HL-60 (cell line): ENCODE measurements around the gene PTPRG.

Experiments used
- CTCF ChIP-seq: IDR thresholded peaks from one replicate; pipeline ENCODE4 v1.5.1; 2011; ENCODE audit warnings: low read length, control low read depth, inconsistent platforms; ENCODE audit not compliant: insufficient read depth
- GABPA ChIP-seq: IDR thresholded peaks from 2 replicates; pipeline ENCODE4 v1.6.1; 2012; ENCODE audit warnings: low read depth
- POLR2AphosphoS5 ChIP-seq: IDR thresholded peaks from 2 replicates; pipeline ENCODE4 v1.6.1; 2012; ENCODE audit warnings: low read depth
- SPI1 ChIP-seq: IDR thresholded peaks from 2 replicates; pipeline ENCODE4 v1.6.1; 2012; ENCODE audit warnings: low read depth, mild to moderate bottlenecking, borderline replicate concordance

GRCh38 chr3:62149962-62150361 is 588.6 kb downstream of the PTPRG start:
- TF ChIP-seq CTCF: no peak
- TF ChIP-seq GABPA: no peak
- TF ChIP-seq POLR2AphosphoS5: no peak
- TF ChIP-seq SPI1: no peak
